Mammary epithelial cell (primary cell): ENCODE measurements around the gene SIK3.
"Not testable (repeated sequence)": the region's sequence is repeated elsewhere in the genome, so short reads cannot be mapped to it uniquely, and the experiment has no call there.

Experiments used
- EZH2 ChIP-seq: IDR thresholded peaks from 2 replicates; pipeline ENCODE4 v1.6.1; 2012; ENCODE audit warnings: low read length, inconsistent platforms, borderline replicate concordance
- TF ChIP-seq, protein P1 (sequence below), 2 donors: IDR thresholded peaks in 1 of 2; conservative IDR thresholded peaks in 1 of 2; 2 replicates each; pipeline ENCODE4 v1.5.1; 2011 to 2012; ENCODE audit warnings: inconsistent platforms in 2 of 2, low read length in 2 of 2, mild to moderate bottlenecking in 2 of 2, control low read depth in 1 of 2, low read depth in 1 of 2; ENCODE audit not compliant: insufficient read depth in 1 of 2; ENCODE audit errors: extremely low read depth in 1 of 2

DNA sequence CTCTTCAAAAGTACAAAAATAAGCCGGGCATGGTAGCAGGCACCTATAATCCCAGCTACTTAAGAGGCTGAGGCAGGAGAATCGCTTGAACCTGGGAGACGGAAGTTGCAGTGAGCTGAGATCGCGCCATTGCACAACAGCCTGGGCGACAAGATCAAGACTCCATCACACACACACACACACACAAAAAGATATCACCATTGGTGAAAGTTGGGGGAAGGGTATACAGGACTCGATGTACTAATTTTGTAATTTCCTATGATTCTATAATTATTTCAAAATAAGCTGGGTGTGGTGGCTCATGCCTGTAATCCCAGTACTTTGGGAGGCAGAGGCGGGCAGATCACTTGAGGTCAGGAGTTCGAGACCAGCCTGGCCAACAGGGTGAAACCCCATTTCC is 48.1 kb downstream of the SIK3 start:
- TF ChIP-seq, protein P1, sequence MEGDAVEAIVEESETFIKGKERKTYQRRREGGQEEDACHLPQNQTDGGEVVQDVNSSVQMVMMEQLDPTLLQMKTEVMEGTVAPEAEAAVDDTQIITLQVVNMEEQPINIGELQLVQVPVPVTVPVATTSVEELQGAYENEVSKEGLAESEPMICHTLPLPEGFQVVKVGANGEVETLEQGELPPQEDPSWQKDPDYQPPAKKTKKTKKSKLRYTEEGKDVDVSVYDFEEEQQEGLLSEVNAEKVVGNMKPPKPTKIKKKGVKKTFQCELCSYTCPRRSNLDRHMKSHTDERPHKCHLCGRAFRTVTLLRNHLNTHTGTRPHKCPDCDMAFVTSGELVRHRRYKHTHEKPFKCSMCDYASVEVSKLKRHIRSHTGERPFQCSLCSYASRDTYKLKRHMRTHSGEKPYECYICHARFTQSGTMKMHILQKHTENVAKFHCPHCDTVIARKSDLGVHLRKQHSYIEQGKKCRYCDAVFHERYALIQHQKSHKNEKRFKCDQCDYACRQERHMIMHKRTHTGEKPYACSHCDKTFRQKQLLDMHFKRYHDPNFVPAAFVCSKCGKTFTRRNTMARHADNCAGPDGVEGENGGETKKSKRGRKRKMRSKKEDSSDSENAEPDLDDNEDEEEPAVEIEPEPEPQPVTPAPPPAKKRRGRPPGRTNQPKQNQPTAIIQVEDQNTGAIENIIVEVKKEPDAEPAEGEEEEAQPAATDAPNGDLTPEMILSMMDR (conservative IDR thresholded peaks at IDR 0.05 in 1 of 2, IDR thresholded peaks at IDR 0.05 in 1 of 2; ENCODE audit: extremely low read depth in 1 of 2, insufficient read depth in 1 of 2, low read depth in 1 of 2, low read length in 2 of 2): not testable (repeated sequence)
- not testable (repeated sequence) for TF ChIP-seq EZH2
